ENCODE data around the gene CAMTA1. TPM values are rescaled to one million over a fixed set of nuclear protein-coding genes. Genes with fewer than 3 reads are reported as not detected.

Gene CAMTA1
- total RNA-seq, 2 experiments from 2014 or later, result 43.9 to 73.3 TPM

DNA sequence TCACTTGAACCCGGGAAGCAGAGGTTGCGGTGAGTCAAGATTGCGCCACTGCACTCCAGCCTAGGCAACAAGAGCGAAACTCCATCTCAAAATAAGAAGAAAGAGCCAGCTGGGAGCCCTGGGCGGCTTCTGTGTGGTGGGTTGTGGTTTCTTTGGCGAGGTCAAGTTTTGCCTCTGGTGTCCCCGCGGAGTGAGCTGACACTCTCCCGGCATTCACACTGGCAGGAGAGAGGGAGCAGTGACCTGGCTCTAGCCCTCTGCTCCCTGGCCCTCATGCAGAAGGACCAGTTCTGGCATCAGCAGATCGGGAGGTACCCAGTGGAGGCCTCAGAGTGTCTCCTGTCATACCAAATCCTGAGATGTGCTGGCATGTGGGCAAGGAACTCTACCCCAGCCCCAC is 904.8 kb downstream of the CAMTA1 start:
- no peaks in the 10 kb centered on the region for H3K79me2 ChIP-seq (ENCODE audit: insufficient read depth, low read depth, low read length)
- H3K4me3 ChIP-seq (ENCODE audit: low read depth, low read length, poor library complexity, severe bottlenecking), result no peak overlapping the region
- no peak overlapping the region for H3K4me2 ChIP-seq (ENCODE audit: low read length)
- intact Hi-C loops (cut with micrococcal nuclease; ENCODE audit: unreplicated experiment), result no loop called here
- no TSS peak for BruUV-seq (replicated peaks)
- H4K20me1 ChIP-seq (ENCODE audit: insufficient read depth, low read length), result no peaks in the 10 kb centered on the region
- ChIA-PET POLR2A (no interaction called here), CTCF (ENCODE audit: unreplicated experiment) (no interaction called here)
- DNase-seq (ENCODE audit: low spot score), result no peak
- no peak overlapping the region for H2AFZ ChIP-seq (ENCODE audit: low read length)
- H3K36me3 ChIP-seq (ENCODE audit: insufficient read depth, low read length), result no peaks in the 10 kb centered on the region
- no peaks in the 10 kb centered on the region for H3K9me3 ChIP-seq (ENCODE audit: low read length)
- H3K9me2 ChIP-seq (ENCODE audit: insufficient read depth, low read length), result no peaks in the 10 kb centered on the region
- H3K4me1 ChIP-seq (ENCODE audit: insufficient read depth, low read length, poor library complexity, severe bottlenecking), result no peaks in the 10 kb centered on the region
- H3K27ac ChIP-seq (ENCODE audit: low read depth, low read length, poor library complexity, severe bottlenecking), result no peak overlapping the region
- no peak for TF ChIP-seq EZH2phosphoT487 (IDR thresholded peaks at IDR 0.05; ENCODE audit: borderline replicate concordance, low read depth, low read length)
- TF ChIP-seq, protein P1, sequence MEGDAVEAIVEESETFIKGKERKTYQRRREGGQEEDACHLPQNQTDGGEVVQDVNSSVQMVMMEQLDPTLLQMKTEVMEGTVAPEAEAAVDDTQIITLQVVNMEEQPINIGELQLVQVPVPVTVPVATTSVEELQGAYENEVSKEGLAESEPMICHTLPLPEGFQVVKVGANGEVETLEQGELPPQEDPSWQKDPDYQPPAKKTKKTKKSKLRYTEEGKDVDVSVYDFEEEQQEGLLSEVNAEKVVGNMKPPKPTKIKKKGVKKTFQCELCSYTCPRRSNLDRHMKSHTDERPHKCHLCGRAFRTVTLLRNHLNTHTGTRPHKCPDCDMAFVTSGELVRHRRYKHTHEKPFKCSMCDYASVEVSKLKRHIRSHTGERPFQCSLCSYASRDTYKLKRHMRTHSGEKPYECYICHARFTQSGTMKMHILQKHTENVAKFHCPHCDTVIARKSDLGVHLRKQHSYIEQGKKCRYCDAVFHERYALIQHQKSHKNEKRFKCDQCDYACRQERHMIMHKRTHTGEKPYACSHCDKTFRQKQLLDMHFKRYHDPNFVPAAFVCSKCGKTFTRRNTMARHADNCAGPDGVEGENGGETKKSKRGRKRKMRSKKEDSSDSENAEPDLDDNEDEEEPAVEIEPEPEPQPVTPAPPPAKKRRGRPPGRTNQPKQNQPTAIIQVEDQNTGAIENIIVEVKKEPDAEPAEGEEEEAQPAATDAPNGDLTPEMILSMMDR (conservative IDR thresholded peaks at IDR 0.05; ENCODE audit: low read length), result no peak

DNA sequence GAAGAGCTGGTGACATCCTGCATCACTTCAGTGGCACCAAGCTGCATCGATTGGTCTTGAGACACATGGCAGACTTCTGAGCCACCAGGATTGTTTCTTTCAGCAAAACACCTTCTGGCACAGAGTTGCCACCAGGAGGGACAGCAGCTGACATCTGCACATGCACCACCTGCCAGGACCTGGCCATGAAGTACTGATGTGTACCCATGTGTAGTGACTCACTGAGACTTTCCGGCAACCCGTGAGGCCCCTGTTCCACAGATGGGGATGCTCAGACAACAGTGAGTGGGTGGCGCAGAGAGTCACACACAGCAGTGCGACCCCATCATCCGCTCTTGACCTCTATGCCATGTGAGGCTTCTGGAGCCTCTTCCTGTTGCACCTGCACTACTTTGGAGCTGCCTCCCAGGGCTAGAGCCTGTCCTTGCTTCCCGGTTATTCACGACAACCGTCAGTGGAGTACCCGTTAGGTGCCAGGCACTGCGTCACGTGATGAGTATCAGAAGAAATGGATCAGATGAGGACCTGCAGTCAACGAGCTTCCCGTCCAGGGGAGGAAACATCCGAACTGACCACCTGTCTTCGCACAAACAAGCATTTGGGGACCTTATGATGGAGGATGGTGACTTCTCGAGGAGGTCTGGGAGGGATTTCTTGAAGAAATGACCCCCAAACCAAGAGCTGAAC is 905.4 kb downstream of the CAMTA1 start:
- intact Hi-C loops (cut with micrococcal nuclease; ENCODE audit: unreplicated experiment), result no loop called here
- no peak overlapping the region for H3K27ac ChIP-seq (ENCODE audit: low read depth, low read length, poor library complexity, severe bottlenecking)
- no peak for TF ChIP-seq EZH2phosphoT487 (IDR thresholded peaks at IDR 0.05; ENCODE audit: borderline replicate concordance, low read depth, low read length)
- TF ChIP-seq, protein P1 (conservative IDR thresholded peaks at IDR 0.05; ENCODE audit: low read length), result no peak
- no peaks in the 10 kb centered on the region for H3K36me3 ChIP-seq (ENCODE audit: insufficient read depth, low read length)
- H3K9me3 ChIP-seq (ENCODE audit: low read length), result no peaks in the 10 kb centered on the region
- H3K79me2 ChIP-seq (ENCODE audit: insufficient read depth, low read depth, low read length), result no peaks in the 10 kb centered on the region
- H2AFZ ChIP-seq (ENCODE audit: low read length), result no peak overlapping the region
- ChIA-PET POLR2A (interaction anchor here (0.6 kb wide), 1 partner anchor 476 kb away, joined by 3 read pairs; no protein-coding TSS in a partner anchor), CTCF (ENCODE audit: unreplicated experiment) (no interaction called here)
- no peaks in the 10 kb centered on the region for H3K9me2 ChIP-seq (ENCODE audit: insufficient read depth, low read length)
- H3K4me2 ChIP-seq (ENCODE audit: low read length), result no peak overlapping the region
- H3K4me3 ChIP-seq (ENCODE audit: low read depth, low read length, poor library complexity, severe bottlenecking), result no peak overlapping the region
- no peaks in the 10 kb centered on the region for H4K20me1 ChIP-seq (ENCODE audit: insufficient read depth, low read length)
- DNase-seq (ENCODE audit: low spot score), result no peak
- no TSS peak for BruUV-seq (replicated peaks)
- H3K4me1 ChIP-seq (ENCODE audit: insufficient read depth, low read length, poor library complexity, severe bottlenecking), result no peaks in the 10 kb centered on the region

DNA sequence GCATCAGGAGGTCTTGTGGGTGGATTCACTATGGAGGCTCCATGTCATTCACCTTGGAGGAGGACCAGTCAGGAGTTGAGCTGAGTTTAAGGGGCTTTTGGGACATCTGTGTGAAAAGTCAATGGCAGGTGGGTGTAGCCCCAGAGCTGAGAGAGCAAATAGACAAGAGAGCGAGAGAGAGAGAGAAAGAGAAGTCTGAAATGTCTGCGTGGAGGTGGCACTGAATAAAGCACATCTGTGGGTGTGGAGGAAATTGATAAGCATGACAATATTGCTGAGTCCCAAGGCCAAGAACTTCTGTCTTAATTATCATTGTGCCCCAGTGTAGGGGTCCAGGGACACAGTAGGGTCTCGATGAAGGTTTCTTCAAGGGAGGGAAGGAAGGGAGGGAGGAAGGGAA is 906.3 kb downstream of the CAMTA1 start:
- Histone ChIP-seq H2AFZ (ENCODE audit: low read length) (no peak overlapping the region), H3K4me3 (ENCODE audit: low read depth, low read length, poor library complexity, severe bottlenecking) (no peak overlapping the region), H3K4me1 (ENCODE audit: insufficient read depth, low read length, poor library complexity, severe bottlenecking) (no peaks in the 10 kb centered on the region), H3K27ac (ENCODE audit: low read depth, low read length, poor library complexity, severe bottlenecking) (no peak overlapping the region), H3K4me2 (ENCODE audit: low read length) (no peak overlapping the region), H3K9me2 (ENCODE audit: insufficient read depth, low read length) (no peaks in the 10 kb centered on the region), H3K36me3 (ENCODE audit: insufficient read depth, low read length) (no peaks in the 10 kb centered on the region), H4K20me1 (ENCODE audit: insufficient read depth, low read length) (no peaks in the 10 kb centered on the region), H3K79me2 (ENCODE audit: insufficient read depth, low read depth, low read length) (no peaks in the 10 kb centered on the region), H3K9me3 (ENCODE audit: low read length) (no peaks in the 10 kb centered on the region)
- no peak for TF ChIP-seq EZH2phosphoT487 (IDR thresholded peaks at IDR 0.05; ENCODE audit: borderline replicate concordance, low read depth, low read length)
- TF ChIP-seq, protein P1 (conservative IDR thresholded peaks at IDR 0.05; ENCODE audit: low read length), result no peak
- BruUV-seq (replicated peaks), result no TSS peak
- ChIA-PET POLR2A (interaction anchor here (0.6 kb wide), 1 partner anchor 9 kb away, joined by 3 read pairs; no protein-coding TSS in a partner anchor), CTCF (ENCODE audit: unreplicated experiment) (no interaction called here)
- no peak for DNase-seq (ENCODE audit: low spot score)
- intact Hi-C loops (cut with micrococcal nuclease; ENCODE audit: unreplicated experiment), result no loop called here
